ENCODE results near the gene PTHLH. TPM values are rescaled to one million over a fixed set of nuclear protein-coding genes. Genes with fewer than 3 reads are reported as not detected.

The PTHLH gene
- total RNA-seq, 1 donor from 2014 or later, result 1.1 TPM

GRCh38 chr12:27971121-27971489 is 1.4 kb downstream of the PTHLH start:
- peaks cover 31% of the 10 kb centered on the region for H3K27me3 Mint-ChIP-seq (ENCODE audit: unreplicated experiment)

GRCh38 chr12:27970401-27971120 is 2.0 kb downstream of the PTHLH start:
- peaks cover 7% of the 10 kb centered on the region for H3K9me3 Mint-ChIP-seq (ENCODE audit: unreplicated experiment)
- no peak for TF ChIP-seq CTCF (IDR thresholded peaks at IDR 0.05; ENCODE audit: partially characterized antibody, unreplicated experiment)
- peak; percentile 56 for DNase-seq
- no peak overlapping the region for H3K27ac Mint-ChIP-seq (ENCODE audit: unreplicated experiment)
- H3K36me3 Mint-ChIP-seq (ENCODE audit: unreplicated experiment), result peaks cover 8% of the 10 kb centered on the region
- peaks cover 28% of the 10 kb centered on the region for H3K27me3 Mint-ChIP-seq (ENCODE audit: unreplicated experiment)
- peak overlapping the region; percentile 85 for H3K4me3 Mint-ChIP-seq (ENCODE audit: unreplicated experiment)
- peaks cover 16% of the 10 kb centered on the region for H3K4me1 Mint-ChIP-seq (ENCODE audit: low read depth, unreplicated experiment)

More at GRCh38 chr12:27971121-27971489, 1.4 kb downstream of the PTHLH start:
- DNase-seq, result no peak
- Mint-ChIP-seq H3K36me3 (ENCODE audit: unreplicated experiment) (peaks cover 8% of the 10 kb centered on the region), H3K4me3 (ENCODE audit: unreplicated experiment) (peak overlapping the region; percentile 85), H3K9me3 (ENCODE audit: unreplicated experiment) (peaks cover 7% of the 10 kb centered on the region), H3K4me1 (ENCODE audit: low read depth, unreplicated experiment) (peaks cover 14% of the 10 kb centered on the region), H3K27ac (ENCODE audit: unreplicated experiment) (no peak overlapping the region)
- TF ChIP-seq CTCF (IDR thresholded peaks at IDR 0.05; ENCODE audit: partially characterized antibody, unreplicated experiment), result no peak

GRCh38 chr12:27969624-27970400 is 2.7 kb downstream of the PTHLH start:
- Mint-ChIP-seq H3K27me3 (ENCODE audit: unreplicated experiment) (peaks cover 23% of the 10 kb centered on the region), H3K27ac (ENCODE audit: unreplicated experiment) (no peak overlapping the region), H3K4me1 (ENCODE audit: low read depth, unreplicated experiment) (peaks cover 14% of the 10 kb centered on the region), H3K4me3 (ENCODE audit: unreplicated experiment) (peak overlapping the region; percentile 94), H3K9me3 (ENCODE audit: unreplicated experiment) (peaks cover 7% of the 10 kb centered on the region), H3K36me3 (ENCODE audit: unreplicated experiment) (peaks cover 8% of the 10 kb centered on the region)
- TF ChIP-seq CTCF (IDR thresholded peaks at IDR 0.05; ENCODE audit: partially characterized antibody, unreplicated experiment), result no peak
- peak; percentile 47 for DNase-seq

- peaks cover 14% of the 10 kb centered on the region for H3K4me1 Mint-ChIP-seq (ENCODE audit: low read depth, unreplicated experiment)
Observed at GRCh38 chr12:27968972-27969623, 3.4 kb downstream of the PTHLH start.

More at GRCh38 chr12:27968972-27969623, 3.4 kb downstream of the PTHLH start:
- peak overlapping the region; percentile 94 for H3K4me3 Mint-ChIP-seq (ENCODE audit: unreplicated experiment)
- DNase-seq, result peak; percentile 53
- no peak overlapping the region for H3K27ac Mint-ChIP-seq (ENCODE audit: unreplicated experiment)
- peaks cover 23% of the 10 kb centered on the region for H3K27me3 Mint-ChIP-seq (ENCODE audit: unreplicated experiment)
- peaks cover 7% of the 10 kb centered on the region for H3K9me3 Mint-ChIP-seq (ENCODE audit: unreplicated experiment)
- H3K36me3 Mint-ChIP-seq (ENCODE audit: unreplicated experiment), result peaks cover 8% of the 10 kb centered on the region
- TF ChIP-seq CTCF (IDR thresholded peaks at IDR 0.05; ENCODE audit: partially characterized antibody, unreplicated experiment), result no peak

Data from glutamatergic neuron (in vitro differentiated cells).